Ascending aorta (tissue), 2 donors: ENCODE measurements around the gene CEBPG. TPM values are rescaled to one million over a fixed set of nuclear protein-coding genes. Genes with fewer than 3 reads are reported as not detected.

Experiments
- DNase-seq, 2 donors: peaks; one replicate each; pipeline ENCODE4 v3.0.0-alpha.2; 2019; ENCODE audit warnings: low spot score in 2 of 2
- H3K27ac ChIP-seq, 2 donors: fragments of 200-600 bp; sonication (generic); one replicate each; pipeline ENCODE4 v1.5.1; 2016 to 2017; ENCODE audit warnings: mild to moderate bottlenecking in 1 of 2
- H3K27me3 ChIP-seq: fragments of 200-600 bp; sonication (generic); one replicate; pipeline ENCODE4 v1.5.1; 2017
- H3K36me3 ChIP-seq, 2 donors: fragments of 200-600 bp; sonication (generic); one replicate each; pipeline ENCODE4 v1.5.1; 2016
- H3K4me1 ChIP-seq, 2 donors: fragments of 200-600 bp; sonication (generic); one replicate each; pipeline ENCODE4 v1.5.1; 2016 to 2017; ENCODE audit warnings: mild to moderate bottlenecking in 1 of 2
- H3K4me3 ChIP-seq, 2 donors: fragments of 200-600 bp; sonication (generic); one replicate each; pipeline ENCODE4 v1.5.1; 2016 to 2017; ENCODE audit warnings: mild to moderate bottlenecking in 1 of 2
- H3K9me3 ChIP-seq, 2 donors: fragments of 200-600 bp; sonication (generic); one replicate each; pipeline ENCODE4 v1.5.1; 2016
- CTCF ChIP-seq, 3 experiments: fragments of 200-600 bp in 2 of 3; fragments of 450-650 bp in 1 of 3; sonication (generic) in 2 of 3; IDR thresholded peaks; one replicate each; pipeline ENCODE4 v1.5.1; 2016 to 2019; ENCODE audit warnings: antibody characterized with exemption in 3 of 3, mild to moderate bottlenecking in 1 of 3, moderate library complexity in 1 of 3
- intact Hi-C: fragments of 100-400 bp; cut with DNase I; formaldehyde crosslinking; loops from one replicate; pipeline ENCODE4 v1.15.1; 2023
- total RNA-seq: library from RNA; depleted of rRNA; stranded (reverse); fragments of >200 nt; gene quantifications from one replicate; pipeline ENCODE4 v1.1.0, GENCODE V29; 2016

Gene CEBPG
- total RNA-seq, 1 donor from 2014 or later = 21.9 TPM

DNA sequence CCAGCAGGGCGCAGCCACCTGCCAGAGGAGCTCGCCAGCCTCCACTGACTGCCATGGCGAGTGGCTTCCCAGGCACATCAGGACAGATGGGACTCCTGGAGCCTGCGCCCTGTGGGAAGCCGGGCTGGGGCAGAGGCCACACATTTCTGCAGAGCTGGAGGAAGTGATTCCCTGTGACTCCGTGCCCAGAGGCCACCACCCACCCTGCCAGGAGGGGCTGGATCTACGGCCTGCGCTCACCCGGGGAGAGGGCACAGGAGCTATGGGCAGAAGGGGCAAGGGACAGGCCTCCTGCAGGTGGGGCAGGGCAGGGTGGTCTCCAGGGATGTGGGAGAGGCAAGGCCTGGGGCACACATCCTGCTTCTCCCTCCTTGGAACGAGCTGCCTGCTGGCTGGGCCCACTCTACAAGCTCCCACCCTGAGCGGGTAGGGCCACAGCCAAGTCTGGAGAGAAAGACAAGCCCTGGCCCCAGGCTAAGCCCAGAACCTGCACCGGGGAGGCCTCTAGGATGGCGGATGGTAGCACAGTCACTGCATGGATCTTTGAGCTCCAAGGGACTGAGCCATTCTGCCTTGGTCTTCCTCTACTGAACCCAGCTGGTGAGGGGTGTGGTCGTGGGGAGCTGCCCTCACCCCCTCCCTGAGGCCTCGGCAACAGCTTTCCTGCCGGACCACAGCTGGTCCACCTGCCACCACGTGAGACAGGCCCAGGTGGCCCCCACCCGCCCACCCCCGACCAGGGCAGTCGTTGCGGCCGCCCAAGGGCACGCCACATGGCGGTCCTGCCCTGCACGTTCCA is 40.6 kb downstream of the CEBPG start:
- DNase-seq = no peak
- peaks cover 3 to 19% of the 10 kb centered on the region in 2 donors for H3K36me3 ChIP-seq
- intact Hi-C loops = no loop called here

GRCh38 chr19:33414667-33415605 is 41.4 kb downstream of the CEBPG start:
- Histone ChIP-seq H3K27me3 (no peaks in the 10 kb centered on the region), H3K36me3 (peaks cover 3 to 17% of the 10 kb centered on the region in 2 donors), H3K9me3 (no peaks in the 10 kb centered on the region), H3K4me1 (no peaks in the 10 kb centered on the region), H3K4me3 (no peak overlapping the region), H3K27ac (no peak overlapping the region)
- DNase-seq = no peak
- TF ChIP-seq CTCF (IDR thresholded peaks at IDR 0.05) = no peak
- intact Hi-C loops = no loop called here

More for the DNA sequence above, 40.6 kb downstream of the CEBPG start:
- H3K4me1 ChIP-seq = no peaks in the 10 kb centered on the region
- H3K27ac ChIP-seq = no peak overlapping the region
- no peaks in the 10 kb centered on the region for H3K9me3 ChIP-seq
- no peak overlapping the region for H3K4me3 ChIP-seq
- no peak for TF ChIP-seq CTCF (IDR thresholded peaks at IDR 0.05)
- H3K27me3 ChIP-seq = no peaks in the 10 kb centered on the region

DNA sequence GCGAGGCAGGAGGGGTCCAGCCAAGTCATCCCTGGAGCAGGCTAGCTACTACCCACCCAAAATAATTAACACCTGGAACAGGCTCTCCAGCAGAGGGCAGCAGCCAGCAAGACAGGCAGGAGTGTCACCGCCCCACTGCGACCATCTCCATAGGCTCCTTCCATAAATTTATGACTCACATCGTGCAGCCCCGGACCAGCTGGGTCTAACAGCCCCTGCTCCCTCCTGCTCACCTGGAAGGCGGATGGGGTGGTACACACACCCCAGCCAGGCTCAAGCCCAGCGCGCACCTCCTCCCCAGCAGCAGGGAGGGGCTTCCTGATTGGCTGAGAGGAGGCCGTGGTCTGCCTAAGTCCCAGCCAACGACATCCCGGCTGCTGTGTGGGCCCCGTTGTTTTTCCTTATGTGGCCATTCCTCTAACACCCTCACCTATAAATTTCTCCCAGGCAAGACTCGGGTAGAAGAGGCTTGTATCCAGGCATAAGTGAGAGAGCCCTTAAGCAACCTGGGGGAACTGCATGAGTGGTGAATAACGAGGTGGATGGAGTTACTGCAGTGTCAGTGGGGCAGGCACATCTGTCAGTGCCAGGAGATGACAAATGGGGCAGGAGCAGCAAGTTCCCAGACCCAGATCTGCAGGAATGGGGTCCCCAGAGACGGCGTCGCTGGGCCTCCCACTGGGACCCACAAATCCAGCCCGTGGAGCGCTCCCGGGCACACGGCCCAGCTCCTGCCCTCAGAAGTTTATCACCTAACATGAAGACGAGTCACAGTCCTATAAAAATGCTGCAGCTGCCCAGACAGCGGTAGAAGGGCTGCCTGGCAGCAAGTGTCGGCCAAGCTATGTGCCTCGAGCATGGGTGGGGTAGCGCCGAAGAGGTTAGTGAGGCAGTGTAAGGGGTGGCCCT is 43.1 kb downstream of the CEBPG start:
- Histone ChIP-seq H3K9me3 (no peaks in the 10 kb centered on the region), H3K27me3 (no peaks in the 10 kb centered on the region), H3K36me3 (peaks cover 3% of the 10 kb centered on the region in 2 donors), H3K27ac (no peak overlapping the region), H3K4me1 (no peaks in the 10 kb centered on the region), H3K4me3 (peak overlapping the region in 1 of 2 donors; percentile 28)
- no peak for DNase-seq
- intact Hi-C loops = no loop called here
- TF ChIP-seq CTCF (IDR thresholded peaks at IDR 0.05) = peak in 1 of 3 experiments; percentile 49

DNA sequence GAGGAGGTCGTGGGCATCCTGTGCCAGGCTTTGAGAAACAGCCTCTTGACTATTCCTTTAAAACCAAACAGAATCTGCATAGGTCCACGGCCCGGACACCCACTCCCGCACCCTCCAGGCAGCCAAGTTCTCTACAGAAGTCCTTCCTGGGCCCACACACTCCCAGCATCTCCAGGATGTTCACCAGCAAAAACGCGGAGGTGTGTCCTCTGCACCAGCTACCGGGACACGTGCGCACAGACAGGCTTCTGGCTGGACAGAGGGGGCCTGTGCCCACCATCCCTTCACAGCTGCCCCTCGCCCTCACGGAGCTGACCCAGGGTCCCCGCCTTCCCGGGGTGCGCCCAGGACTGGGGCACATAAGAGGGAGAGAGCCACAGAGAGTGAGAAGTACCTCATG is 44.2 kb downstream of the CEBPG start:
- no peaks in the 10 kb centered on the region for H3K9me3 ChIP-seq
- H3K27me3 ChIP-seq = no peaks in the 10 kb centered on the region
- H3K27ac ChIP-seq = no peak overlapping the region
- no peaks in the 10 kb centered on the region for H3K4me1 ChIP-seq
- no peak for TF ChIP-seq CTCF (IDR thresholded peaks at IDR 0.05)
- no peak for DNase-seq
- H3K36me3 ChIP-seq = no peaks in the 10 kb centered on the region
- H3K4me3 ChIP-seq = no peak overlapping the region
- intact Hi-C loops = no loop called here

DNA sequence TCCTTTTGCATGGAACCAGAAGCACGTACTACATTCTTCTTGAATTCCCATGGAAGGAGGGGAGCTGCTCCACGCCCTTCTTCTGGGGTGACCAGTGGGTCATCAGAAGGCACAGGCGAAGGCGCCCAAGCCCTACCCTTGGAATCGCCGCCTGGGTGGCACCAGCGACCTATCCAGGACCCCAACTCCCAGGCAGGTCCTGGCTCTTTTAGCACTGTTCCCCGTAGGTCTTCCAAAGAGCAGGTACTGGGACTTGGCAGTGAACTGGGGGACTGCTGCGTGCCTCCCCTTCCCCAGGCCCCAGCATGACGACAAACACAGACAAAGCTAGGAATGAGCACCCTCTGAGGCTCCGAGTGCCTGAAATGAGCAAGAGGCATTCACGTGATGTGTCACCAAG is 45.0 kb downstream of the CEBPG start:
- Histone ChIP-seq H3K9me3 (no peaks in the 10 kb centered on the region), H3K4me1 (no peaks in the 10 kb centered on the region), H3K27ac (no peak overlapping the region), H3K4me3 (no peak overlapping the region), H3K36me3 (no peaks in the 10 kb centered on the region), H3K27me3 (no peaks in the 10 kb centered on the region)
- intact Hi-C loops = no loop called here
- no peak for DNase-seq
- no peak for TF ChIP-seq CTCF (IDR thresholded peaks at IDR 0.05)
